Breast epithelium (tissue), 4 donors: ENCODE results near the gene NDUFAF3. TPM values are rescaled to one million over a fixed set of nuclear protein-coding genes. Genes with fewer than 3 reads are reported as not detected.

ENCODE experiments used
- DNase-seq, 2 donors: peaks; one replicate each; pipeline ENCODE4 v3.0.0-alpha.2; 2019; ENCODE audit warnings: low spot score in 2 of 2
- H3K27ac ChIP-seq, 2 donors: fragments of 200-600 bp; sonication (generic) in 1 of 2; one replicate each; pipeline ENCODE4 v1.5.1; 2016 to 2019; ENCODE audit warnings: mild to moderate bottlenecking in 1 of 2
- H3K27me3 ChIP-seq, 2 donors: fragments of 200-600 bp; sonication (generic) in 1 of 2; one replicate each; pipeline versions ENCODE4 v1.5.1 to v1.6.0; 2017 to 2019; ENCODE audit warnings: control low read depth in 1 of 2, mild to moderate bottlenecking in 1 of 2
- H3K36me3 ChIP-seq: fragments of 200-600 bp; one replicate; pipeline ENCODE4 v1.5.1; 2019
- H3K4me1 ChIP-seq, 2 donors: fragments of 200-600 bp; sonication (generic); one replicate each; pipeline ENCODE4 v1.5.1; 2016 to 2019; ENCODE audit warnings: control low read depth in 1 of 2
- H3K4me3 ChIP-seq, 3 donors: fragments of 200-600 bp; sonication (generic); 1 replicate in 2 of 3; 2 replicates in 1 of 3; pipeline ENCODE4 v1.5.1; 2016 to 2019; ENCODE audit warnings: mild to moderate bottlenecking in 3 of 3, moderate library complexity in 2 of 3
- H3K9me3 ChIP-seq, 2 donors: fragments of 200-600 bp; sonication (generic) in 1 of 2; one replicate each; pipeline ENCODE4 v1.5.1; 2016 to 2019; ENCODE audit warnings: control low read depth in 1 of 2
- CTCF ChIP-seq, 3 donors: fragments of 450-650 bp; IDR thresholded peaks; one replicate each; pipeline ENCODE4 v1.5.1; 2016 to 2017; ENCODE audit warnings: antibody characterized with exemption in 3 of 3, mild to moderate bottlenecking in 3 of 3, moderate library complexity in 3 of 3
- POLR2A ChIP-seq: fragments of 450-650 bp; IDR thresholded peaks from one replicate; pipeline ENCODE4 v1.6.1; 2016; ENCODE audit warnings: antibody characterized with exemption, mild to moderate bottlenecking, moderate library complexity
- POLR2AphosphoS5 ChIP-seq, 3 donors: sonication (generic); formaldehyde crosslinking; IDR thresholded peaks; one replicate each; pipeline ENCODE4 v1.6.1; 2017; ENCODE audit warnings: antibody characterized with exemption in 3 of 3
- intact Hi-C: fragments of 100-400 bp; cut with DNase I; formaldehyde crosslinking; loops from one replicate; pipeline ENCODE4 v1.15.1; 2023; ENCODE audit warnings: low total_unique reads
- total RNA-seq, 3 donors: library from RNA; depleted of rRNA; stranded (reverse); fragments of >200 nt; gene quantifications; one replicate each; pipeline ENCODE4 v1.1.0, GENCODE V29; 2016

Gene NDUFAF3
- total RNA-seq, 3 donors from 2014 or later: 151 to 171 (median 164) TPM

- DNase-seq: no peak
- no peaks in the 10 kb centered on the region for H3K36me3 ChIP-seq
Measured at GRCh38 chr3:48989126-48989795, 32.7 kb upstream of the NDUFAF3 start.

GRCh38 chr3:48989796-48990635 is 31.9 kb upstream of the NDUFAF3 start, which contains the start of gene P4HTM:
P4HTM (plus strand) TSS chr3:48990241; CDS start chr3:48990257, 16 bp downstream.
- intact Hi-C loops: no loop called here

More at GRCh38 chr3:48989126-48989795, 32.7 kb upstream of the NDUFAF3 start:
- intact Hi-C loops: no loop called here
- peaks cover 5 to 7% of the 10 kb centered on the region in 2 donors for H3K4me1 ChIP-seq
- no peak for TF ChIP-seq CTCF (IDR thresholded peaks at IDR 0.05)
- no peak for TF ChIP-seq POLR2A
- no peak for TF ChIP-seq POLR2AphosphoS5 (IDR thresholded peaks at IDR 0.05)
- H3K4me3 ChIP-seq: peak overlapping the region; percentile 91 to 96 (median 92)
- no peaks in the 10 kb centered on the region for H3K9me3 ChIP-seq
- no peaks in the 10 kb centered on the region for H3K27me3 ChIP-seq
- peak overlapping the region; percentile 90 to 95 for H3K27ac ChIP-seq

GRCh38 chr3:48990636-48991469 is 31.1 kb upstream of the NDUFAF3 start:
- H3K27me3 ChIP-seq: no peaks in the 10 kb centered on the region
- peak overlapping the region; percentile 91 to 96 (median 92) for H3K4me3 ChIP-seq
- peaks cover 5 to 7% of the 10 kb centered on the region in 2 donors for H3K4me1 ChIP-seq
- H3K9me3 ChIP-seq: no peaks in the 10 kb centered on the region
- peak overlapping the region; percentile 90 to 95 for H3K27ac ChIP-seq
- intact Hi-C loops: no loop called here
- DNase-seq: no peak
- no peaks in the 10 kb centered on the region for H3K36me3 ChIP-seq
- TF ChIP-seq CTCF (IDR thresholded peaks at IDR 0.05): no peak

More at GRCh38 chr3:48989796-48990635, 31.9 kb upstream of the NDUFAF3 start, which contains the start of gene P4HTM:
- TF ChIP-seq CTCF (IDR thresholded peaks at IDR 0.05) (peak in 1 of 3 donors; percentile 23), POLR2A (peak; percentile 33), POLR2AphosphoS5 (IDR thresholded peaks at IDR 0.05) (peak; percentile 86 to 91 (median 86))
- no peaks in the 10 kb centered on the region for H3K27me3 ChIP-seq
- no peaks in the 10 kb centered on the region for H3K36me3 ChIP-seq
- peak; percentile 76 to 78 for DNase-seq
- peak within 1 kb of the TSS; percentile 90 to 95 for H3K27ac ChIP-seq
- peaks cover 5 to 7% of the 10 kb centered on the region in 2 donors for H3K4me1 ChIP-seq
- peak within 1 kb of the TSS; percentile 91 to 96 (median 92) for H3K4me3 ChIP-seq
- H3K9me3 ChIP-seq: no peaks in the 10 kb centered on the region

- H3K9me3 ChIP-seq: no peaks in the 10 kb centered on the region
- TF ChIP-seq CTCF (IDR thresholded peaks at IDR 0.05): no peak
- no peak for TF ChIP-seq POLR2AphosphoS5 (IDR thresholded peaks at IDR 0.05)
- no peak for TF ChIP-seq POLR2A
- H3K27ac ChIP-seq: peak overlapping the region; percentile 29 to 54
- H3K4me1 ChIP-seq: peaks cover 5 to 7% of the 10 kb centered on the region in 2 donors
- H3K36me3 ChIP-seq: no peaks in the 10 kb centered on the region
- H3K4me3 ChIP-seq: peak overlapping the region in 2 of 3 donors; percentile 91 to 96
- H3K27me3 ChIP-seq: no peaks in the 10 kb centered on the region
- DNase-seq: no peak
- intact Hi-C loops: no loop called here
Measured at GRCh38 chr3:48991851-48992545, 29.9 kb upstream of the NDUFAF3 start.
